ENCODE measurements around the gene DACH2. TPM values are rescaled to one million over a fixed set of nuclear protein-coding genes. Genes with fewer than 3 reads are reported as not detected.
A peak's percentile ranks its signal among the peaks of the same experiment; 100 is the strongest.

The DACH2 gene
- polyA plus RNA-seq, 3 donors = not detected

GRCh38 chrX:86121916-86122315 is 26.3 kb upstream of the DACH2 start:
- H3K4me2 ChIP-seq (replicated peaks; ENCODE audit: extremely low read depth, low read length, poor library complexity, severe bottlenecking) = no peak overlapping the region
- TF ChIP-seq CTCF (IDR thresholded peaks at IDR 0.05) = no peak
- no peak overlapping the region for H3K4me3 ChIP-seq (replicated peaks in 1 of 3; ENCODE audit: low read depth in 2 of 3, low read length in 3 of 3)
- H3K9ac ChIP-seq (ENCODE audit: insufficient read depth, low read length, poor library complexity, severe bottlenecking) = no peak overlapping the region
- no peak for DNase-seq
- H3K36me3 ChIP-seq (replicated peaks in 1 of 2; ENCODE audit: control insufficient read depth in 1 of 2, insufficient read depth in 2 of 2, low read length in 2 of 2) = no peaks in the 10 kb centered on the region
- no peak overlapping the region for H2AFZ ChIP-seq (ENCODE audit: insufficient read depth, low read depth, low read length, poor library complexity, severe bottlenecking)
- no peaks in the 10 kb centered on the region for H3K4me1 Mint-ChIP-seq
- H3K9me3 Mint-ChIP-seq = peaks cover 5 to 17% (median 10%) of the 10 kb centered on the region in 7 donors
- H3K27me3 Mint-ChIP-seq (ENCODE audit: low read depth in 3 of 3) = peaks cover 0 to 2% (median 2%) of the 10 kb centered on the region in 3 donors
- no peaks in the 10 kb centered on the region for H3K27me3 ChIP-seq (ENCODE audit: control insufficient read depth in 2 of 2, insufficient read depth in 2 of 2, low read length in 2 of 2)
- H3K4me1 ChIP-seq (ENCODE audit: control insufficient read depth in 1 of 2, insufficient read depth in 2 of 2, low read length in 2 of 2) = no peaks in the 10 kb centered on the region
- intact Hi-C loops (cut with micrococcal nuclease) = no loop called here
- no peak overlapping the region for H3K27ac Mint-ChIP-seq
- no peak overlapping the region for H3K27ac ChIP-seq (ENCODE audit: low read depth in 1 of 2, low read length in 2 of 2)
- H3K79me2 ChIP-seq (ENCODE audit: insufficient read depth, low read length) = no peaks in the 10 kb centered on the region
- H3K9me3 ChIP-seq (replicated peaks in 1 of 2; ENCODE audit: control insufficient read depth in 1 of 2, insufficient read depth in 1 of 2, low read length in 2 of 2) = peaks cover 0 to 5% of the 10 kb centered on the region in 2 donors
- H3K4me3 Mint-ChIP-seq = no peak overlapping the region
- WGBS (ENCODE audit: insufficient coverage) = no CpG with 5 or more reads among the region's 1 CpG
- no peaks in the 10 kb centered on the region for H3K36me3 Mint-ChIP-seq
- H4K20me1 ChIP-seq (ENCODE audit: insufficient read depth, low read length) = no peaks in the 10 kb centered on the region

GRCh38 chrX:86133761-86134160 is 14.5 kb upstream of the DACH2 start:
- Mint-ChIP-seq H3K4me3 (no peak overlapping the region), H3K9me3 (no peaks in the 10 kb centered on the region), H3K27ac (no peak overlapping the region), H3K36me3 (no peaks in the 10 kb centered on the region), H3K27me3 (ENCODE audit: low read depth in 3 of 3) (peaks cover 0 to 2% (median 1%) of the 10 kb centered on the region in 3 donors), H3K4me1 (no peaks in the 10 kb centered on the region)
- Histone ChIP-seq H4K20me1 (ENCODE audit: insufficient read depth, low read length) (no peaks in the 10 kb centered on the region), H3K79me2 (ENCODE audit: insufficient read depth, low read length) (no peaks in the 10 kb centered on the region), H3K27ac (ENCODE audit: low read depth in 1 of 2, low read length in 2 of 2) (no peak overlapping the region), H3K9me3 (replicated peaks in 1 of 2; ENCODE audit: control insufficient read depth in 1 of 2, insufficient read depth in 1 of 2, low read length in 2 of 2) (no peaks in the 10 kb centered on the region), H3K4me2 (replicated peaks; ENCODE audit: extremely low read depth, low read length, poor library complexity, severe bottlenecking) (no peak overlapping the region), H3K27me3 (ENCODE audit: control insufficient read depth in 2 of 2, insufficient read depth in 2 of 2, low read length in 2 of 2) (no peaks in the 10 kb centered on the region), H3K4me1 (ENCODE audit: control insufficient read depth in 1 of 2, insufficient read depth in 2 of 2, low read length in 2 of 2) (no peaks in the 10 kb centered on the region), H3K36me3 (replicated peaks in 1 of 2; ENCODE audit: control insufficient read depth in 1 of 2, insufficient read depth in 2 of 2, low read length in 2 of 2) (no peaks in the 10 kb centered on the region), H2AFZ (ENCODE audit: insufficient read depth, low read depth, low read length, poor library complexity, severe bottlenecking) (no peak overlapping the region), H3K4me3 (replicated peaks in 1 of 3; ENCODE audit: low read depth in 2 of 3, low read length in 3 of 3) (no peak overlapping the region), H3K9ac (ENCODE audit: insufficient read depth, low read length, poor library complexity, severe bottlenecking) (no peak overlapping the region)
- no CpG with 5 or more reads among the region's 3 CpGs for WGBS (ENCODE audit: insufficient coverage)
- intact Hi-C loops (cut with micrococcal nuclease) = no loop called here
- TF ChIP-seq CTCF (IDR thresholded peaks at IDR 0.05) = peak; percentile 33
- no peak for DNase-seq

Data from CD14-positive monocyte (primary cell).